Ascending aorta (tissue), 2 donors: ENCODE results near the gene NDST1. TPM values are rescaled to one million over a fixed set of nuclear protein-coding genes. Genes with fewer than 3 reads are reported as not detected.
A peak's percentile ranks its signal among the peaks of the same experiment; 100 is the strongest.

Experiments
- DNase-seq, 2 donors: peaks; one replicate each; pipeline ENCODE4 v3.0.0-alpha.2; 2019; ENCODE audit warnings: low spot score in 2 of 2
- H3K27ac ChIP-seq, 2 donors: fragments of 200-600 bp; sonication (generic); one replicate each; pipeline ENCODE4 v1.5.1; 2016 to 2017; ENCODE audit warnings: mild to moderate bottlenecking in 1 of 2
- H3K27me3 ChIP-seq: fragments of 200-600 bp; sonication (generic); one replicate; pipeline ENCODE4 v1.5.1; 2017
- H3K36me3 ChIP-seq, 2 donors: fragments of 200-600 bp; sonication (generic); one replicate each; pipeline ENCODE4 v1.5.1; 2016
- H3K4me1 ChIP-seq, 2 donors: fragments of 200-600 bp; sonication (generic); one replicate each; pipeline ENCODE4 v1.5.1; 2016 to 2017; ENCODE audit warnings: mild to moderate bottlenecking in 1 of 2
- H3K4me3 ChIP-seq, 2 donors: fragments of 200-600 bp; sonication (generic); one replicate each; pipeline ENCODE4 v1.5.1; 2016 to 2017; ENCODE audit warnings: mild to moderate bottlenecking in 1 of 2
- H3K9me3 ChIP-seq, 2 donors: fragments of 200-600 bp; sonication (generic); one replicate each; pipeline ENCODE4 v1.5.1; 2016
- intact Hi-C: fragments of 100-400 bp; cut with DNase I; formaldehyde crosslinking; loops from one replicate; pipeline ENCODE4 v1.15.1; 2023
- total RNA-seq: library from RNA; depleted of rRNA; stranded (reverse); fragments of >200 nt; gene quantifications from one replicate; pipeline ENCODE4 v1.1.0, GENCODE V29; 2016
- TF ChIP-seq, protein P1 (sequence below), 3 experiments: fragments of 200-600 bp in 2 of 3; fragments of 450-650 bp in 1 of 3; sonication (generic) in 2 of 3; IDR thresholded peaks; one replicate each; pipeline ENCODE4 v1.5.1; 2016 to 2019; ENCODE audit warnings: antibody characterized with exemption in 3 of 3, mild to moderate bottlenecking in 1 of 3, moderate library complexity in 1 of 3

Gene NDST1
- total RNA-seq, 1 donor from 2014 or later, result 71.5 TPM

DNA sequence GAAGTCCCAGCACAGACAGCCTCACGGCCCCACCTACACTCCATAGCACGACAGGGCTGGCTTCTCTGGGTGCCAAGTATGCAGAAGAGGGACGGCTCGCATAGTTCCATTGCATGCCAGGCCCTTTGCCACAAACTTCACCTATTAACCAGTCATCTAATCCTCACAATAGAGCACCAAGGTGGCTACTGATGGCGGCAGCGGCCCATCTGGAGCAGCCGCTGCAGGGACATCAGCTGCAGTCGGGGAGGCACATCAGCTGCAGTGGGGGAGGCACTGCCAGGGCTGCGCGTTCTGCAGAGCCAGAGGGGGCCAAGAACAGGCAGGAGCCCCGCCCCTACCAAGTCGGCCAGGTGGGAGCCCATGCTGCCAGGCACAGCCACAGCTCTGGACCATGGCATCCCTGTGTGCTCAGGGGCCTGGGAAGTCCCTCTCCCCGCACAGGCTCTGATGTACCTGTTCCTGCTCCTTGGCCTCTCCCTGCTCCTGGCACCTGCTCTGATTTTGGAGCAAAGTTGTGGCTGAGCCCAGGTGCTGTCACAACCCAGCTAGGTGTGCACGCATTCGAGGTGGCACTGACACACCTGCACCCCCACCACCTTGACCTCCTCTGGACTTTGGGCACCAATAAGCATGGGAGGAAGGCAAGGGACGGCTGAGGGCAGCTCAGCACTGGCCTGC, 71.0 kb downstream of the NDST1 start:
- H3K4me3 ChIP-seq, result no peak overlapping the region
- peaks cover 3 to 8% of the 10 kb centered on the region in 2 donors for H3K4me1 ChIP-seq
- peak; percentile 6 to 56 for DNase-seq
- H3K27me3 ChIP-seq, result no peaks in the 10 kb centered on the region
- TF ChIP-seq, protein P1, sequence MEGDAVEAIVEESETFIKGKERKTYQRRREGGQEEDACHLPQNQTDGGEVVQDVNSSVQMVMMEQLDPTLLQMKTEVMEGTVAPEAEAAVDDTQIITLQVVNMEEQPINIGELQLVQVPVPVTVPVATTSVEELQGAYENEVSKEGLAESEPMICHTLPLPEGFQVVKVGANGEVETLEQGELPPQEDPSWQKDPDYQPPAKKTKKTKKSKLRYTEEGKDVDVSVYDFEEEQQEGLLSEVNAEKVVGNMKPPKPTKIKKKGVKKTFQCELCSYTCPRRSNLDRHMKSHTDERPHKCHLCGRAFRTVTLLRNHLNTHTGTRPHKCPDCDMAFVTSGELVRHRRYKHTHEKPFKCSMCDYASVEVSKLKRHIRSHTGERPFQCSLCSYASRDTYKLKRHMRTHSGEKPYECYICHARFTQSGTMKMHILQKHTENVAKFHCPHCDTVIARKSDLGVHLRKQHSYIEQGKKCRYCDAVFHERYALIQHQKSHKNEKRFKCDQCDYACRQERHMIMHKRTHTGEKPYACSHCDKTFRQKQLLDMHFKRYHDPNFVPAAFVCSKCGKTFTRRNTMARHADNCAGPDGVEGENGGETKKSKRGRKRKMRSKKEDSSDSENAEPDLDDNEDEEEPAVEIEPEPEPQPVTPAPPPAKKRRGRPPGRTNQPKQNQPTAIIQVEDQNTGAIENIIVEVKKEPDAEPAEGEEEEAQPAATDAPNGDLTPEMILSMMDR (IDR thresholded peaks at IDR 0.05), result no peak
- no peak overlapping the region for H3K27ac ChIP-seq
- no peaks in the 10 kb centered on the region for H3K9me3 ChIP-seq
- H3K36me3 ChIP-seq, result no peaks in the 10 kb centered on the region
- intact Hi-C loops, result no loop called here

DNA sequence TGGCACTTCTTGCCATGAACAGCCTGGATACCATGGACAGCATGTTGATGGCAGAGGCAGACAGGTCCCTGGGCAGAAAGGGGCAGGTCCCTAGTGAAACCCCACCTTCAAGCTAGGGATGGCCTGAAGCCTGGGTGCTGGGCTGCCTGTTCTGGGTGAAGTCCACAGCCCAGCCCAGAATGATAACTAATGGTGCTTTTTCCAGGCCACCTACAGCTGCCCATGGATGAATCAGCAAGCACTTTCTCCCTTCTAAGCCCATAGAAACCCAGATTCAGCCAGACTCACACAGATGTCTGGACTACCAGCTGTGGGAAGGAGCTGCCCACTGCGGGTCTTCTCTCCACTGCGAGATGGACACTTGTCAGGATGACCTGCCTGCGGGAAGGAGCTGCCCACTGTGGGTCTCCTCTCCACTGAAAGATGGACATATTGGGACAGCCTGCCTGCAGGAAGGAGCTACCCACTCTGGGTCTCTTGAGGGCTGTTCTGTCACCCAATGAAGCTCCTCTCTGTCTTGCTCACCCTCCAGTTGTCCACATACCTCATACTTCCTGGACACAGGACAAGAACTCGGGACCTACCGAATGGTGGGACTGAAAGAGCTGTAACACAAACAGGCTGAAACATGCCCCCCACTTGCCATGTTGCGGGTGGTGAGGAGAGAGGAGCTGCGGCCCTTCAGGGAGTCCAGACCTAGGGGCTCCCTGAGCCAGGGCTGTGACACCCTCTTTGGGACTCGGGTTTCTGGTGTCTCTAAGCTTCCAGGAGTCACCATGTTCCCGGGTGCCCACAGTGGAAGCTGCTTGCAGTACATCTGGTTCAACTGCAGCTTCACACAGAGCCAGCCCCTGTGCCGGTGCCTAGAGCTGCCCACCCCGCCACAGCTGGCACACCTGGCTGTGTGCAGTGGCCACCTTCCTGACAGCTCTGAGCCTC, 71.8 kb downstream of the NDST1 start:
- no peaks in the 10 kb centered on the region for H3K36me3 ChIP-seq
- H3K27ac ChIP-seq, result peak overlapping the region in 1 of 2 donors; percentile 3
- intact Hi-C loops, result no loop called here
- DNase-seq, result peak; percentile 4 to 50
- H3K27me3 ChIP-seq, result no peaks in the 10 kb centered on the region
- H3K4me1 ChIP-seq, result peaks cover 3 to 8% of the 10 kb centered on the region in 2 donors
- H3K4me3 ChIP-seq, result no peak overlapping the region
- no peaks in the 10 kb centered on the region for H3K9me3 ChIP-seq
- TF ChIP-seq, protein P1 (IDR thresholded peaks at IDR 0.05), result no peak

DNA sequence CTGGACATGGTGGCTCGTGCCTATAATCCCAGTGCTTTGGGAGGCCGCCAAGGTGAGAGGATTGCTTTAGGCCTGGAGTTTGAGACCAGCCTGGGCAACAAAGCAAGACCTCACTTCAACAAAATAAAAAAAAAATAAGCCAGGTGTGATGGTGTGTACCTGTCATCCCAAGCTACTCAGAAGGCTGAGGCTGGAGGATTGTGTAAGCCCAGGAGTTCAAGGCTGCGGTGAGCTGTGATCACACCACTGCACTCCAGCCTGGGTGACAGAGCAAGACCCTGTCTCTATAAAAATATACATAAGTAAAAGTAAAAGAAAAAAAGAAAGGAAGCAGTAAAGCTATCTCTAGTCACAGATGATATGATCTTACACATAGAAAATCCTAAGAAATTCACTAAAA, 73.0 kb downstream of the NDST1 start:
- H3K4me3 ChIP-seq, result no peak overlapping the region
- H3K4me1 ChIP-seq, result peaks cover 3 to 8% of the 10 kb centered on the region in 2 donors
- TF ChIP-seq, protein P1 (IDR thresholded peaks at IDR 0.05), result no peak
- DNase-seq, result peak in 1 of 2 donors; percentile 35
- no peak overlapping the region for H3K27ac ChIP-seq
- intact Hi-C loops, result no loop called here
- no peaks in the 10 kb centered on the region for H3K27me3 ChIP-seq
- no peaks in the 10 kb centered on the region for H3K36me3 ChIP-seq
- H3K9me3 ChIP-seq, result no peaks in the 10 kb centered on the region

DNA sequence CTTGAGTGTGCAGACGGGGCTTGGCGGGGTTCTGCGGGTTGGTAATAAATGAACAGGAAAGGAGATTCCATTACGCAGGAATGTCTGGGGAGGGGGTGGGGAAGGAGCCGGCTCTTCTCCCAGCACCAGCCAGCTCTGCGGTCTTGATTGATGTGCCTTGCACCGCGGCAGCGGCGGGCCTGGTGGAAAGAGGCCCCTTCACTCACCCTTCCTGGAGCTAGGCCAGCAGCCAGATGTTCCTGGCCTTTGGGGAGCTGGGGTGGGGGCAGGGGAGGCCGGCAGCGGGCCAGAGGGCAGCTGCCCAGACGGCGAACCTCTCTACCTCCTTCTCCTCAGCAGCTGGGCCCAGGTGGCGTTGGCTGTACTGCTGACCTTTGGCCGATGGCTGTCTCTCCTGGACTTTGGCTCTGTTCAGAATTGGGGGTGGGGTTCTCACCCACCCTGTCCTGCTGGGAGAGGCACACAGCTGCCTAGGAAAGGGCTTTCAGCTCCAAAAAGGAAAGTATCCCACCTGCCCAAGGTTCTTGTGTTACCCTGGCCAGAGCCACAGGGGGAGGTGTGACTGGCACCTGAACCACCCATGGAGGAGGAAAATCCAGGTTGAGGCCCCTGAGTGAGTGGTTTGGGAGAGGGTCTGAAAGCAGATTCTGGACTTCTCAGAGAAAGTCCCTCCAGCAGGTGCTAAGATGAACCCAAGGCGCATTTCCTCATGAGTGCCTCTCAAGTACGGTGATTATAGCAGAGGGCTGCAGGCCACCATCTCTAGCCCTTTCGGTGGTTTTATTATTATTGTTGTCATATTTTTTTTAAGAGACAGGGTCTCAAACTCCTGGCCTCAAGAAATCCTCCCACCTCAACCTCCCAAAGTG, 74.5 kb downstream of the NDST1 start:
- no peak overlapping the region for H3K4me3 ChIP-seq
- no peaks in the 10 kb centered on the region for H3K27me3 ChIP-seq
- no peaks in the 10 kb centered on the region for H3K36me3 ChIP-seq
- TF ChIP-seq, protein P1 (IDR thresholded peaks at IDR 0.05), result no peak
- DNase-seq, result peak in 1 of 2 donors; percentile 62
- no peak overlapping the region for H3K27ac ChIP-seq
- peaks cover 3 to 8% of the 10 kb centered on the region in 2 donors for H3K4me1 ChIP-seq
- intact Hi-C loops, result no loop called here
- no peaks in the 10 kb centered on the region for H3K9me3 ChIP-seq

DNA sequence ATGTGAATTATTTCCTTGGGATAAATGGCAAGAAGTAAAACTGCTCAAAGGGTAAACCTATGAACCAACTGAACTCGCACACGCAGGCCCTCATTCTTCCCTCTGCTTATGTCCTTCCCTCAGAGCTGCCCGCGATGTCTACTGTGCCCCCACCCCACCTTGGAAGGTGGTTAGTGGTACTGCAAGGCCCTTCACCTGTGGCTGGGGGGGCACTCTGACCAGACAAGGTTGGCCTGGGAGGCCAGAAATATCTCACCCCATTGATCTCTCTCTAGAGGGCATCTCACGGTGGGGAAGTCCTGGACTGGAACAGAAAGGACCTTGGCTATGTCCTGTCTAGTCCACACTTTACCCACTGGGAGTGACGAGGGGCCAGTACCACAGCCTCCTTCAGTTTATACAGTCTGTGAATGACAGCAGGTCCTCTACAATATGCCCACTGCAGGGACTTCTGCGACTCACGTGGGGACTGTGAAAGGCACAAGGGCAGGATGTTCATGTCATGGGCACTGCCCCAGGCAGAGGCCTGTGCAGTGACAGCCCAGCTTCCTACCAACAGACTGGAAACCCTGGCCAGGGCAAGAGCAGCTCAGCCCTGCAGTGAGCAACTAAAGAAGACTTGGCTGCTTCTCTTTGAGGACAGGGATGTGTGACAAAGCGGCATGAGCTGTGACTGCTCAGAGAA, 75.8 kb downstream of the NDST1 start:
- no peak overlapping the region for H3K27ac ChIP-seq
- H3K4me1 ChIP-seq, result peaks cover 3 to 8% of the 10 kb centered on the region in 2 donors
- DNase-seq, result peak in 1 of 2 donors; percentile 47
- no peak overlapping the region for H3K4me3 ChIP-seq
- TF ChIP-seq, protein P1 (IDR thresholded peaks at IDR 0.05), result no peak
- H3K9me3 ChIP-seq, result no peaks in the 10 kb centered on the region
- no peaks in the 10 kb centered on the region for H3K27me3 ChIP-seq
- no peaks in the 10 kb centered on the region for H3K36me3 ChIP-seq
- intact Hi-C loops, result no loop called here
